ENCODE measurements around the gene MRPL12.
A peak's percentile ranks its signal among the peaks of the same experiment; 100 is the strongest.
"Not testable (repeated sequence)": the region's sequence is repeated elsewhere in the genome, so short reads cannot be mapped to it uniquely, and the experiment has no call there.

The MRPL12 gene

GRCh38 chr17:81717766-81718089 lies 14.6 kb downstream of the MRPL12 start:
- DNase-seq = no peak

- no peak for DNase-seq
Measured at GRCh38 chr17:81719410-81720266, 16.5 kb downstream of the MRPL12 start.

GRCh38 chr17:81720267-81721071 lies 17.3 kb downstream of the MRPL12 start:
- DNase-seq = no peak

GRCh38 chr17:81722184-81723120 lies 19.3 kb downstream of the MRPL12 start:
- no peak for DNase-seq

- DNase-seq = no peak
Measured at GRCh38 chr17:81723651-81724209, 20.6 kb downstream of the MRPL12 start.

- DNase-seq = no peak
Measured at GRCh38 chr17:81725439-81725838, 22.3 kb downstream of the MRPL12 start.

- no peak for DNase-seq
Measured at GRCh38 chr17:81726004-81726403, 22.8 kb downstream of the MRPL12 start.

- DNase-seq = no peak
Measured at GRCh38 chr17:81727324-81728031, 24.3 kb downstream of the MRPL12 start.

- peak; percentile 72 for DNase-seq
Measured at GRCh38 chr17:81733507-81734404, 30.6 kb downstream of the MRPL12 start.

- DNase-seq = no peak
Measured at GRCh38 chr17:81734405-81735263, 31.5 kb downstream of the MRPL12 start.

GRCh38 chr17:81735264-81736102 lies 32.3 kb downstream of the MRPL12 start:
- DNase-seq = no peak

GRCh38 chr17:81737947-81738800 lies 35.0 kb downstream of the MRPL12 start:
- DNase-seq = no peak

- DNase-seq = no peak
Measured at GRCh38 chr17:81738801-81739393, 35.7 kb downstream of the MRPL12 start.

GRCh38 chr17:81739593-81739992 lies 36.4 kb downstream of the MRPL12 start:
- not testable (repeated sequence) for DNase-seq

GRCh38 chr17:81740395-81740961 lies 37.3 kb downstream of the MRPL12 start:
- no peak for DNase-seq

GRCh38 chr17:81741049-81741593 lies 38.0 kb downstream of the MRPL12 start:
- no peak for DNase-seq
